GM12878 (cell line): Measurements from ENCODE around the gene C3orf49. TPM values are rescaled to one million over a fixed set of nuclear protein-coding genes. Genes with fewer than 3 reads are reported as not detected.
A peak's percentile ranks its signal among the peaks of the same experiment; 100 is the strongest.

Experiments used
- ATAC-seq: fragments of 200-7000 bp; cut with Tn5 transposase; 3 replicates; pipeline ENCODE4 v1.9.1; 2020; ENCODE audit warnings: mild to moderate bottlenecking, moderate library complexity
- BruUV-seq: library from RNA; stranded (reverse); fragments of 400-500 nt; replicated peaks from 2 replicates; lab custom pipeline; 2021; lab: Mats Ljungman, UMichigan
- CTCF ChIA-PET: fragments of 300-600 bp; sonication (Branson Sonifier 250); formaldehyde crosslinking; extraction: SDS; loops from one replicate; lab custom pipeline; 2021; ENCODE audit warnings: inconsistent platforms; lab: Yijun Ruan, JAX
- POLR2A ChIA-PET: fragments of 350-600 bp; formaldehyde crosslinking; extraction: SDS; loops from one replicate; lab custom pipeline; 2021; ENCODE audit warnings: inconsistent platforms; lab: Charles Lee
- RAD21 ChIA-PET: fragments of 300-600 bp; sonication (Branson Sonifier 250); formaldehyde crosslinking; loops from one replicate; lab custom pipeline; 2023; ENCODE audit warnings: antibody characterized with exemption; ENCODE audit not compliant: unreplicated experiment; lab: Charles Lee
- SMC1A ChIA-PET: fragments of 300-600 bp; sonication (Branson Sonifier 250); formaldehyde crosslinking; loops from one replicate; lab custom pipeline; 2023; ENCODE audit not compliant: unreplicated experiment, uncharacterized antibody; lab: Charles Lee
- DNase-seq: peaks from one replicate; pipeline ENCODE4 v3.0.0-alpha.2; 2011; ENCODE audit warnings: low read depth, low spot score
- FAIRE-seq: peaks from 3 replicates; lab custom pipeline; 2011; peaks lifted over from hg19 to GRCh38; lab: Jason Lieb, UNC
- H2AFZ ChIP-seq: 2 replicates; pipeline ENCODE4 v1.6.0; 2011; ENCODE audit warnings: low read depth, low read length, control low read depth; ENCODE audit not compliant: control insufficient read depth
- H3K27ac ChIP-seq: 2 replicates; pipeline ENCODE4 v1.5.1; 2011; ENCODE audit warnings: control low read depth; ENCODE audit not compliant: control insufficient read depth, insufficient read depth
- H3K27me3 ChIP-seq, 2 experiments: replicated peaks in 1 of 2; 2 replicates each; pipeline versions ENCODE4 v1.6.0 to v1.6.1; 2011; ENCODE audit warnings: low read length in 1 of 2; ENCODE audit not compliant: control insufficient read depth in 2 of 2, insufficient read depth in 2 of 2
- H3K36me3 ChIP-seq, 2 experiments: 2 replicates each; pipeline ENCODE4 v1.5.1; 2011; ENCODE audit warnings: low read length in 1 of 2; ENCODE audit not compliant: control insufficient read depth in 2 of 2, insufficient read depth in 2 of 2
- H3K4me1 ChIP-seq: 2 replicates; pipeline ENCODE4 v1.6.1; 2011; ENCODE audit warnings: mild to moderate bottlenecking, low read length, moderate library complexity, mixed read lengths; ENCODE audit not compliant: control insufficient read depth, insufficient read depth
- H3K4me2 ChIP-seq: 2 replicates; pipeline ENCODE4 v1.6.0; 2011; ENCODE audit warnings: control low read depth; ENCODE audit not compliant: control insufficient read depth, insufficient read depth
- H3K4me3 ChIP-seq: fragments of 200-600 bp; sonication (generic); 2 replicates; pipeline ENCODE4 v1.5.1; 2016
- H3K79me2 ChIP-seq: 2 replicates; pipeline ENCODE4 v1.6.0; 2011; ENCODE audit warnings: low read length; ENCODE audit not compliant: control insufficient read depth, insufficient read depth
- H3K9ac ChIP-seq: 2 replicates; pipeline ENCODE4 v1.8.0; 2011; ENCODE audit warnings: low read length, control low read depth, mixed read lengths; ENCODE audit not compliant: control insufficient read depth, insufficient read depth
- H3K9me3 ChIP-seq: replicated peaks from 3 replicates; pipeline ENCODE4 v1.5.1; 2011; ENCODE audit warnings: mild to moderate bottlenecking, low read length; ENCODE audit not compliant: control insufficient read depth, insufficient read depth
- H4K20me1 ChIP-seq: 2 replicates; pipeline ENCODE4 v1.6.0; 2011; ENCODE audit not compliant: control insufficient read depth, insufficient read depth
- ATF7 ChIP-seq: fragments of 450-650 bp; IDR thresholded peaks from 2 replicates; pipeline ENCODE4 v1.6.1; 2016; ENCODE audit warnings: low read depth, mild to moderate bottlenecking
- ETV6 ChIP-seq, 2 experiments: fragments of 450-650 bp in 1 of 2; IDR thresholded peaks in 1 of 2; conservative IDR thresholded peaks in 1 of 2; 2 replicates each; pipeline ENCODE4 v1.6.1; 2014; ENCODE audit warnings: antibody characterized with exemption in 1 of 2, borderline replicate concordance in 1 of 2, low read depth in 1 of 2, mild to moderate bottlenecking in 1 of 2, moderate library complexity in 1 of 2
- KAT2A ChIP-seq: conservative IDR thresholded peaks from 2 replicates; pipeline ENCODE4 v1.6.1; 2011; ENCODE audit warnings: low read depth, low read length; ENCODE audit not compliant: control insufficient read depth
- MEF2B ChIP-seq: fragments of 450-650 bp; IDR thresholded peaks from 2 replicates; pipeline ENCODE4 v1.6.1; 2018; ENCODE audit warnings: mild to moderate bottlenecking, moderate library complexity; ENCODE audit not compliant: partially characterized antibody, poor library complexity, severe bottlenecking
- POU2F2 ChIP-seq: IDR thresholded peaks from 3 replicates; pipeline ENCODE4 v1.6.1; 2011; ENCODE audit warnings: low read depth, mild to moderate bottlenecking, low read length, borderline replicate concordance
- RAD21 ChIP-seq: IDR thresholded peaks from 2 replicates; pipeline ENCODE4 v1.6.1; 2011; ENCODE audit warnings: mild to moderate bottlenecking, low read depth, low read length, moderate library complexity; ENCODE audit not compliant: insufficient read depth
- SMARCA5 ChIP-seq: fragments of 450-650 bp; IDR thresholded peaks from 2 replicates; pipeline ENCODE4 v1.6.1; 2017; ENCODE audit warnings: mild to moderate bottlenecking
- ZZZ3 ChIP-seq: IDR thresholded peaks from 2 replicates; pipeline ENCODE4 v1.6.1; 2011; ENCODE audit warnings: low read depth; ENCODE audit not compliant: control insufficient read depth, insufficient read length
- WGBS: methylation state at CpG from one replicate; pipeline ENCODE4 v1.1.6; 2016; ENCODE audit warnings: low lambda C conversion rate; ENCODE audit not compliant: insufficient replicate concordance, insufficient coverage; ENCODE audit errors: missing lambda C conversion rate; 5-methylcytosine and 5-hydroxymethylcytosine counted together
- in situ Hi-C: fragments of 300-500 bp; cut with MboI; formaldehyde crosslinking; loops from 9 replicates; pipeline ENCODE4 v1.14.3; 2018; ENCODE audit warnings: mixed read lengths
- intact Hi-C: fragments of 100-400 bp; cut with micrococcal nuclease; formaldehyde crosslinking; loops from one replicate; pipeline ENCODE4 v1.14.2; 2022; ENCODE audit not compliant: unreplicated experiment
- polyA plus RNA-seq, 11 experiments: library from polyadenylated mRNA; depleted of rRNA in 4 of 11; unstranded in 6 of 11; stranded (reverse) in 5 of 11; fragments of >200 nt; fragmentation: Nextera tagmentation in 4 of 11; fragmentation: Illumina TruSeq in 1 of 11; extraction: Ambion mirVana in 4 of 11; extraction: Trizol in 1 of 11; gene quantifications; 1 replicate in 1 of 11; 2 replicates in 10 of 11; pipeline versions ENCODE4 v1.2.1 to v1.2.3, GENCODE V29; 2011 to 2016; ENCODE audit warnings: inconsistent platforms in 2 of 11, missing spikeins in 2 of 11, low read depth in 1 of 11
- total RNA-seq, 4 experiments: library from RNA; depleted of rRNA in 3 of 4; stranded (reverse); fragments of >200 nt in 3 of 4; fragmentation: Illumina TruSeq in 1 of 4; extraction: Trizol in 1 of 4; gene quantifications; 2 replicates each; pipeline versions ENCODE4 v1.2.1 to v1.2.3, GENCODE V29; 2013 to 2021
- TF ChIP-seq, protein P1 (sequence below): fragments of 450-650 bp; IDR thresholded peaks from 2 replicates; pipeline ENCODE4 v1.6.1; 2014; ENCODE audit warnings: mild to moderate bottlenecking
- TF ChIP-seq, protein P2 (sequence below): IDR thresholded peaks from 2 replicates; pipeline ENCODE4 v1.6.1; 2012; ENCODE audit warnings: mild to moderate bottlenecking, low read depth, low read length

The C3orf49 gene
- total and polyA plus RNA-seq, 10 of the 15 experiments (the other 5 are each of a cell fraction or from before 2014, with no cell fraction given) = 0.21 TPM; not detected in 9

DNA sequence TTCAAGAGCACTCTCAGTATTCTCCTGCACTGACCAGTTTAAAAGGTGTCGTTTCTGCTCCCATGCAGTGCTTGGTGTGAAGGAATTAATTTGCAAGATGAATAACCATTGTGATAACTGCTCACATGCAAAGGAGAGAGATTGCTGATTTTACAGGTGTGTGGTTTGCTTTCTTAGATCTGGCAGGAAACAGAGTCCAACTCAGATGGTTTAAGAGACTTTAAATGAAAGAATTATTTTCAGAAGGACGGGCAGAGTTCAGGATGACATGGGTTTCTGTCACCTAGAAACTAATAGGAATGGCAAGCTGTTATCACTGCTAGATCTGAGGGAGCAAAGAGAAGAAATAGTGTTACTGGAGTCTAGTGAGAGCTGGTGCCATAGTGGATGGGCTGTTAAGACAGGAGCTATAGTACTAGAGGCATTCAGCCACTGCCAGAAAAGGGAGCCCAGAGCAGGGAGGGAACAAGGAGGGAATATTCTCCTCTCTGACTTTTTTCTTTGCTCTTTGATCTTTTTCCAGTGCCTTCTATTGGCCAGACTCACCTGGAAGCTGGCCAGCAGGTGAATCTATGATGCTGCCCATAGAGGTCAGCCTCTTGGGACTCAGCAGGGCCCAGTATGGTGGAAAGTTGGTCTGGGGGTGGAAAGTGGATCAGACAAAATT lies 59.4 kb downstream of the C3orf49 start:
- Histone ChIP-seq H3K9me3 (no peaks in the 10 kb centered on the region), H3K79me2 (peaks cover 52% of the 10 kb centered on the region), H4K20me1 (no peaks in the 10 kb centered on the region; the same call in 1 of the 2 replicates), H3K27me3 (no peaks in the 10 kb centered on the region), H3K4me2 (no peak overlapping the region), H3K36me3 (no peaks in the 10 kb centered on the region; a peak in 1 of 4 replicates), H3K9ac (no peak overlapping the region), H3K4me3 (no peak overlapping the region), H3K4me1 (no peaks in the 10 kb centered on the region), H3K27ac (no peak overlapping the region), H2AFZ (no peak overlapping the region)
- intact Hi-C loops (no loop called here), in situ Hi-C loops (no loop called here)
- no peak for DNase-seq
- no peak for FAIRE-seq
- ChIA-PET CTCF (interaction anchor here (0.6 to 2.1 kb wide), 2 partner anchors 60 to 249 kb away, joined by 3 to 8 read pairs; partner anchors contain the start of gene C3orf49), RAD21 (no interaction called here), POLR2A (interaction anchor here (2.0 kb wide), 1 partner anchor 11 kb away, joined by 6 read pairs; no protein-coding TSS in a partner anchor), SMC1A (interaction anchor here (1.7 to 2.5 kb wide), 2 partner anchors 10 to 31 kb away, joined by 6 to 10 read pairs; no protein-coding TSS in a partner anchor)
- no peak; the same call in 2 of the 3 replicates for ATAC-seq
- 63% methylated on average over 2 of the region's 2 CpGs for WGBS
- TF ChIP-seq ETV6 (conservative IDR thresholded peaks at IDR 0.05 in 1 of 2, IDR thresholded peaks at IDR 0.05 in 1 of 2; ENCODE audit: borderline replicate concordance in 1 of 2, low read depth in 1 of 2) (0 out of 4 replicates have a peak, but pooled peaks of 1 of the 2 experiments have one; percentile 41), MEF2B (no peak)
- BruUV-seq = no TSS peak

DNA sequence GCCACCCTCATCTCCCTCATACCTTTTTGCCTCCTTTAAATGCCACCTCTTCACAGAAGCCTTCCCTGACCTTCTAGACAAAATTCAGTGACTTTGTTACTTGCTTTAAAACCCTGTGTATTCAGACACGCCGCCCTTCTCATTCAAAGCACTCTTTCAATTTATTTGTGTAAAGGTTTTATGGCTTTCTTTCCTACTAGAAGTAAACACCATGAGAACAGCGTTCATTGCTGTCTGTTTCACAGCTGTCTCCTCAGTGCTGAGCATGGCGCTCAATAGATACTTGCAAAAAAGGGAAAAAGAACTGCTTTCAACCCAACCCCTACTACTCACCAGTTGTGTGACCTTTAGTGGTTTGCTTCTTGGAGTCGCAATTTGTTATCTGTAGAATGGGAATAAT lies 61.6 kb downstream of the C3orf49 start:
- H3K9me3 ChIP-seq = no peaks in the 10 kb centered on the region
- in situ Hi-C loops (no loop called here), intact Hi-C loops (no loop called here)
- POLR2A ChIA-PET = no interaction called here
- DNase-seq = no peak
- WGBS = 100% methylated on average over 5 of the region's 5 CpGs
- peaks cover 49% of the 10 kb centered on the region for H3K79me2 ChIP-seq
- SMC1A ChIA-PET = no interaction called here
- CTCF ChIA-PET = no interaction called here
- no peak overlapping the region for H2AFZ ChIP-seq
- no peak for FAIRE-seq
- H3K36me3 ChIP-seq = no peaks in the 10 kb centered on the region; a peak in 1 of 4 replicates
- RAD21 ChIA-PET = no interaction called here
- no peak overlapping the region for H3K4me2 ChIP-seq
- H4K20me1 ChIP-seq = no peaks in the 10 kb centered on the region; the same call in 1 of the 2 replicates
- H3K4me1 ChIP-seq = no peaks in the 10 kb centered on the region
- no peak overlapping the region for H3K27ac ChIP-seq
- BruUV-seq = no TSS peak
- ATAC-seq = no peak
- no peaks in the 10 kb centered on the region for H3K27me3 ChIP-seq
- no peak overlapping the region for H3K4me3 ChIP-seq
- H3K9ac ChIP-seq = no peak overlapping the region
- TF ChIP-seq, protein P1, sequence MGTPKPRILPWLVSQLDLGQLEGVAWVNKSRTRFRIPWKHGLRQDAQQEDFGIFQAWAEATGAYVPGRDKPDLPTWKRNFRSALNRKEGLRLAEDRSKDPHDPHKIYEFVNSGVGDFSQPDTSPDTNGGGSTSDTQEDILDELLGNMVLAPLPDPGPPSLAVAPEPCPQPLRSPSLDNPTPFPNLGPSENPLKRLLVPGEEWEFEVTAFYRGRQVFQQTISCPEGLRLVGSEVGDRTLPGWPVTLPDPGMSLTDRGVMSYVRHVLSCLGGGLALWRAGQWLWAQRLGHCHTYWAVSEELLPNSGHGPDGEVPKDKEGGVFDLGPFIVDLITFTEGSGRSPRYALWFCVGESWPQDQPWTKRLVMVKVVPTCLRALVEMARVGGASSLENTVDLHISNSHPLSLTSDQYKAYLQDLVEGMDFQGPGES = no peak
- no peak for TF ChIP-seq ZZZ3
- TF ChIP-seq RAD21 = no peak
- no peak for TF ChIP-seq ATF7
- no peak for TF ChIP-seq SMARCA5
- TF ChIP-seq KAT2A = no peak
- TF ChIP-seq, protein P2, sequence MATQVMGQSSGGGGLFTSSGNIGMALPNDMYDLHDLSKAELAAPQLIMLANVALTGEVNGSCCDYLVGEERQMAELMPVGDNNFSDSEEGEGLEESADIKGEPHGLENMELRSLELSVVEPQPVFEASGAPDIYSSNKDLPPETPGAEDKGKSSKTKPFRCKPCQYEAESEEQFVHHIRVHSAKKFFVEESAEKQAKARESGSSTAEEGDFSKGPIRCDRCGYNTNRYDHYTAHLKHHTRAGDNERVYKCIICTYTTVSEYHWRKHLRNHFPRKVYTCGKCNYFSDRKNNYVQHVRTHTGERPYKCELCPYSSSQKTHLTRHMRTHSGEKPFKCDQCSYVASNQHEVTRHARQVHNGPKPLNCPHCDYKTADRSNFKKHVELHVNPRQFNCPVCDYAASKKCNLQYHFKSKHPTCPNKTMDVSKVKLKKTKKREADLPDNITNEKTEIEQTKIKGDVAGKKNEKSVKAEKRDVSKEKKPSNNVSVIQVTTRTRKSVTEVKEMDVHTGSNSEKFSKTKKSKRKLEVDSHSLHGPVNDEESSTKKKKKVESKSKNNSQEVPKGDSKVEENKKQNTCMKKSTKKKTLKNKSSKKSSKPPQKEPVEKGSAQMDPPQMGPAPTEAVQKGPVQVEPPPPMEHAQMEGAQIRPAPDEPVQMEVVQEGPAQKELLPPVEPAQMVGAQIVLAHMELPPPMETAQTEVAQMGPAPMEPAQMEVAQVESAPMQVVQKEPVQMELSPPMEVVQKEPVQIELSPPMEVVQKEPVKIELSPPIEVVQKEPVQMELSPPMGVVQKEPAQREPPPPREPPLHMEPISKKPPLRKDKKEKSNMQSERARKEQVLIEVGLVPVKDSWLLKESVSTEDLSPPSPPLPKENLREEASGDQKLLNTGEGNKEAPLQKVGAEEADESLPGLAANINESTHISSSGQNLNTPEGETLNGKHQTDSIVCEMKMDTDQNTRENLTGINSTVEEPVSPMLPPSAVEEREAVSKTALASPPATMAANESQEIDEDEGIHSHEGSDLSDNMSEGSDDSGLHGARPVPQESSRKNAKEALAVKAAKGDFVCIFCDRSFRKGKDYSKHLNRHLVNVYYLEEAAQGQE = no peak
- TF ChIP-seq POU2F2 = no peak
